Measurements from ENCODE around the gene CERS6. TPM values are rescaled to one million over a fixed set of nuclear protein-coding genes. Genes with fewer than 3 reads are reported as not detected.
A peak's percentile ranks its signal among the peaks of the same experiment; 100 is the strongest.

Gene CERS6
- total and polyA plus RNA-seq, 2 of the 8 experiments (the other 6 are each of a cell fraction or from before 2014, with no cell fraction given), result 6.8 to 28.2 TPM

GRCh38 chr2:168640039-168640438, 184.0 kb downstream of the CERS6 start:
- no peak overlapping the region for H2BK15ac ChIP-seq (ENCODE audit: low read length)
- H4K5ac ChIP-seq (ENCODE audit: insufficient read length, low read depth, low read length), result no peak overlapping the region
- H3K4me3 ChIP-seq (ENCODE audit: extremely low read depth in 1 of 4, insufficient read depth in 2 of 4, low read depth in 3 of 4, low read length in 4 of 4), result no peak overlapping the region
- no peak overlapping the region for H2BK5ac ChIP-seq (ENCODE audit: low read depth, low read length)
- POLR2A ChIA-PET (ENCODE audit: partially characterized antibody), result no interaction called here
- H2AK5ac ChIP-seq (ENCODE audit: low read depth, low read length), result no peak overlapping the region
- peaks cover 2% of the 10 kb centered on the region for H3K79me1 ChIP-seq (ENCODE audit: low read depth, low read length)
- no peak overlapping the region for H2BK20ac ChIP-seq (ENCODE audit: low read length)
- H3K9ac ChIP-seq (replicated peaks in 1 of 4; ENCODE audit: extremely low read depth in 1 of 4, low read depth in 3 of 4, low read length in 3 of 4), result no peak overlapping the region
- peaks cover 3% of the 10 kb centered on the region; the same call in 1 of the 2 replicates for H3K23me2 ChIP-seq (ENCODE audit: low read depth, low read length)
- no peak overlapping the region for H3K56ac ChIP-seq (replicated peaks; ENCODE audit: insufficient read length, low read depth, low read length)
- H4K91ac ChIP-seq (replicated peaks; ENCODE audit: insufficient read length, low read length), result no peak overlapping the region
- H4K8ac ChIP-seq (ENCODE audit: extremely low read depth, insufficient read depth, low read length), result no peak overlapping the region
- no peaks in the 10 kb centered on the region for H4K20me1 ChIP-seq (replicated peaks in 1 of 2; ENCODE audit: control insufficient read depth in 1 of 2, insufficient read depth in 2 of 2, low read length in 2 of 2)
- FAIRE-seq (no peak), DNase-seq (ENCODE audit: low read depth in 1 of 2, low spot score in 2 of 2) (no peak)
- no peak overlapping the region for H3K14ac ChIP-seq (ENCODE audit: insufficient read length)
- H2BK120ac ChIP-seq (replicated peaks; ENCODE audit: low read depth, low read length), result no peak overlapping the region
- TF ChIP-seq HDAC2 (IDR thresholded peaks at IDR 0.05; ENCODE audit: borderline replicate concordance in 1 of 2, low read depth in 2 of 2, low read length in 2 of 2) (no peak), ZNF274 (IDR thresholded peaks at IDR 0.05; ENCODE audit: borderline replicate concordance, extremely low read depth, low read length) (no peak), BCL11A (IDR thresholded peaks at IDR 0.05; ENCODE audit: low read depth in 2 of 2, low read length in 2 of 2) (no peak), SUZ12 (IDR thresholded peaks at IDR 0.05; ENCODE audit: low read length) (no peak), SIX5 (IDR thresholded peaks at IDR 0.05; ENCODE audit: low read depth, low read length) (no peak), ASH2L (IDR thresholded peaks at IDR 0.05; ENCODE audit: low read length) (no peak), CHD2 (IDR thresholded peaks at IDR 0.05; ENCODE audit: low read length) (no peak), BRCA1 (IDR thresholded peaks at IDR 0.05; ENCODE audit: low read depth, low read length) (no peak)
- 86% methylated on average over 3 of the region's 3 CpGs; no CpG with 5 or more reads in 1 of the 2 experiments for whole genome bisulfite sequencing, 2 experiments (ENCODE audit: extremely low coverage in 1 of 2, insufficient coverage in 1 of 2, insufficient read length in 1 of 2, insufficient replicate concordance in 2 of 2, low coverage in 1 of 2, low lambda C conversion rate in 2 of 2, missing lambda C conversion rate in 1 of 2)
- no peak overlapping the region for H3K27ac ChIP-seq (ENCODE audit: low read depth, low read length)
- no peaks in the 10 kb centered on the region for H3K36me3 ChIP-seq (ENCODE audit: control insufficient read depth in 2 of 4, insufficient read depth in 4 of 4, low read length in 3 of 4)
- no peaks in the 10 kb centered on the region for H3K9me3 ChIP-seq (ENCODE audit: insufficient read depth in 2 of 2, low read depth in 1 of 2, low read length in 1 of 2)
- peaks cover 4 to 15% (median 5%) of the 10 kb centered on the region in 4 experiments for H3K4me1 ChIP-seq (replicated peaks in 1 of 4; ENCODE audit: control insufficient read depth in 3 of 4, insufficient read depth in 4 of 4, low read length in 3 of 4)
- H2BK12ac ChIP-seq (ENCODE audit: low read depth, low read length), result no peak overlapping the region
- no peak overlapping the region for H2AFZ ChIP-seq (ENCODE audit: low read length)
- H3K4me2 ChIP-seq (ENCODE audit: insufficient read depth in 1 of 2, low read depth in 2 of 2, low read length in 2 of 2), result 0 out of 4 replicates have a peak overlapping the region, but pooled peaks of 1 of the 2 experiments have one; percentile 32
- no peak overlapping the region for H3K4ac ChIP-seq (replicated peaks; ENCODE audit: insufficient read length, low read depth, low read length)
- no peak overlapping the region for H3K18ac ChIP-seq (ENCODE audit: extremely low read depth, low read length)
- H3K79me2 ChIP-seq (ENCODE audit: control insufficient read depth in 1 of 2, insufficient read depth in 2 of 2, low read length in 2 of 2), result no peaks in the 10 kb centered on the region
- H3K23ac ChIP-seq (ENCODE audit: insufficient read length), result no peak overlapping the region
- H3K27me3 ChIP-seq (replicated peaks in 1 of 4; ENCODE audit: control insufficient read depth in 3 of 4, extremely low read depth in 1 of 4, insufficient read depth in 3 of 4, low read length in 3 of 4), result no peaks in the 10 kb centered on the region
- CTCF ChIA-PET (ENCODE audit: partially characterized antibody), result interaction anchor here (1.0 to 2.3 kb wide), 3 partner anchors 9 to 33 kb away, joined by 3 to 8 read pairs (median 5); no protein-coding TSS in a partner anchor
